Neuron (in vitro differentiated cells): ENCODE measurements around the gene ATRX.
"Not testable (repeated sequence)": the region's sequence is repeated elsewhere in the genome, so short reads cannot be mapped to it uniquely, and the experiment has no call there.

ENCODE experiments used
- H2AFZ ChIP-seq: one replicate; pipeline ENCODE4 v1.6.1; 2013; ENCODE audit warnings: low read depth, mild to moderate bottlenecking, inconsistent platforms, low read length, moderate library complexity
- H3K27me3 ChIP-seq: one replicate; pipeline ENCODE4 v1.6.1; 2013; ENCODE audit warnings: low read length; ENCODE audit not compliant: insufficient read depth
- H3K36me3 ChIP-seq: one replicate; pipeline ENCODE4 v1.6.1; 2013; ENCODE audit warnings: low read length; ENCODE audit not compliant: insufficient read depth
- H3K4me1 ChIP-seq: one replicate; pipeline ENCODE4 v1.6.1; 2013; ENCODE audit warnings: low read length; ENCODE audit not compliant: insufficient read depth
- H3K4me3 ChIP-seq: 2 replicates; pipeline ENCODE4 v1.5.1; 2013; ENCODE audit warnings: mild to moderate bottlenecking, low read length, moderate library complexity
- H3K9me3 ChIP-seq: one replicate; pipeline ENCODE4 v1.6.1; 2013; ENCODE audit warnings: low read length

The ATRX gene, protein sequence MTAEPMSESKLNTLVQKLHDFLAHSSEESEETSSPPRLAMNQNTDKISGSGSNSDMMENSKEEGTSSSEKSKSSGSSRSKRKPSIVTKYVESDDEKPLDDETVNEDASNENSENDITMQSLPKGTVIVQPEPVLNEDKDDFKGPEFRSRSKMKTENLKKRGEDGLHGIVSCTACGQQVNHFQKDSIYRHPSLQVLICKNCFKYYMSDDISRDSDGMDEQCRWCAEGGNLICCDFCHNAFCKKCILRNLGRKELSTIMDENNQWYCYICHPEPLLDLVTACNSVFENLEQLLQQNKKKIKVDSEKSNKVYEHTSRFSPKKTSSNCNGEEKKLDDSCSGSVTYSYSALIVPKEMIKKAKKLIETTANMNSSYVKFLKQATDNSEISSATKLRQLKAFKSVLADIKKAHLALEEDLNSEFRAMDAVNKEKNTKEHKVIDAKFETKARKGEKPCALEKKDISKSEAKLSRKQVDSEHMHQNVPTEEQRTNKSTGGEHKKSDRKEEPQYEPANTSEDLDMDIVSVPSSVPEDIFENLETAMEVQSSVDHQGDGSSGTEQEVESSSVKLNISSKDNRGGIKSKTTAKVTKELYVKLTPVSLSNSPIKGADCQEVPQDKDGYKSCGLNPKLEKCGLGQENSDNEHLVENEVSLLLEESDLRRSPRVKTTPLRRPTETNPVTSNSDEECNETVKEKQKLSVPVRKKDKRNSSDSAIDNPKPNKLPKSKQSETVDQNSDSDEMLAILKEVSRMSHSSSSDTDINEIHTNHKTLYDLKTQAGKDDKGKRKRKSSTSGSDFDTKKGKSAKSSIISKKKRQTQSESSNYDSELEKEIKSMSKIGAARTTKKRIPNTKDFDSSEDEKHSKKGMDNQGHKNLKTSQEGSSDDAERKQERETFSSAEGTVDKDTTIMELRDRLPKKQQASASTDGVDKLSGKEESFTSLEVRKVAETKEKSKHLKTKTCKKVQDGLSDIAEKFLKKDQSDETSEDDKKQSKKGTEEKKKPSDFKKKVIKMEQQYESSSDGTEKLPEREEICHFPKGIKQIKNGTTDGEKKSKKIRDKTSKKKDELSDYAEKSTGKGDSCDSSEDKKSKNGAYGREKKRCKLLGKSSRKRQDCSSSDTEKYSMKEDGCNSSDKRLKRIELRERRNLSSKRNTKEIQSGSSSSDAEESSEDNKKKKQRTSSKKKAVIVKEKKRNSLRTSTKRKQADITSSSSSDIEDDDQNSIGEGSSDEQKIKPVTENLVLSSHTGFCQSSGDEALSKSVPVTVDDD (N-terminal part only)

DNA sequence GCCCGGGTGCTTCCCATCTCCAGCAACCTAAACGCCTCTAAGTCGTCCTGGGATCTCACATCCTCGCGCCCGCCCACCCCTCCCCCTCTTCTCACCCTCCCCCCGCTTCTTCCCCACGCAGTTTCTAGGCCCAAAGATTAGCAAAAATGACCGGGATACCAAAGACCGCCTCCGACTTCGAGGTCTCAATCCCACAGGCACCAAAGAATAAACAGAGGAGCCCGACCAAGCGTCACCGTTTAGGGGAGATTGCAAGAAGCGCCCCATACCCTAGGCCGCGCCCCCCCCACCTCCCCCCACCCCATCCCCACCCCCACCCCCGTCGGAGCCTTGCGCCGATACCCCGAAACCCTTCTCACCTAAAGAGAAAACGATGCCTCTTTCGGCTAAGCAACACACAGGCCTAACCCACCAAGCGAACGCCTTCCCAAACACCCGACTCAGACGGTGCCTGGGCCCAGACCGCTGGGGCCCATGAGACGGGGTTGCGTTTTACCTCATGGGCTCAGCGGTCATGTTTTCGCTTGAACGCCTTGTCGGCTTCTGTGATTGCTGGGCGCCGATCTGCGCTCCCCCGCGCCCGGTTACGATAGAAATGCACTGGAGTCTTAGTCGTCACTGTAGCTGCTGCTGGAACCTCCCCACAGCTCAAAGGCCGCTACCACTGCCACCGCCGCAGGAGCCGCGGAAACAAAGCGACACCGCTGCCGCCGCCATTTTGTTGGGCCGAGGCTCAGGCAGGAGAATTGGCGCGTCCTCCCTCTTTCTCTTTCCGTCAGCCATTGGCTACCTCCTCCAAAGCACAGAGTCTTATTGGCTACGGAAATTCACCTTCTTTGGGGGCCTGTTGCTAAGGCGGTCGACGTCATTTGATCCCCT is at the start of gene ATRX:
TSS of gene ATRX (minus strand) at position 731 of the 879 bp plus-strand sequence. CDS start at position 516, 215 bp downstream.
- Histone ChIP-seq H3K9me3 (no peaks in the 10 kb centered on the region), H2AFZ (no peak within 1 kb of the TSS), H3K27me3 (no peaks in the 10 kb centered on the region), H3K4me1 (peaks cover 9% of the 10 kb centered on the region), H3K36me3 (no peaks in the 10 kb centered on the region), H3K4me3 (peak within 1 kb of the TSS; percentile 92)

DNA sequence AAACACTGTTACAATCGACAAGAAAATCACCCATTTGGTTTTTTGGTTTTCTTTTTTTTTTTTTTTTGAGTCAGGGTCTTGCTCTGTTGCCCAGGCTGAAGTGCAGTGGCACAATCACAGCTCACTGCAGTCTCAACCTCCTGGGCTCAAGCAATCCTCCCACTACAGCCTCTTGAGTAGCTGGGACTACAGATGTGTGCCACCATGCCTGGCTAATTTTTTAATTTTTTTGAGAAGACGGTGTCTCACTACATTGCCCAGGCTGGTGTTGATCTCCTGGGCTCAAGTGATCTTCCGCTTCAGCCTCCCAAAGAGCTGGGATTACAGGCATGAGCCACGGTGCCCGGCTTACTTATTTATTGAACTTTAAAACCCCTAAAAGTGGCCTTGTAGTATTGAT is 45.5 kb upstream of the ATRX start:
- not testable (repeated sequence) for H3K4me1 ChIP-seq, H3K27me3 ChIP-seq, H3K36me3 ChIP-seq, H2AFZ ChIP-seq, H3K9me3 ChIP-seq, H3K4me3 ChIP-seq

DNA sequence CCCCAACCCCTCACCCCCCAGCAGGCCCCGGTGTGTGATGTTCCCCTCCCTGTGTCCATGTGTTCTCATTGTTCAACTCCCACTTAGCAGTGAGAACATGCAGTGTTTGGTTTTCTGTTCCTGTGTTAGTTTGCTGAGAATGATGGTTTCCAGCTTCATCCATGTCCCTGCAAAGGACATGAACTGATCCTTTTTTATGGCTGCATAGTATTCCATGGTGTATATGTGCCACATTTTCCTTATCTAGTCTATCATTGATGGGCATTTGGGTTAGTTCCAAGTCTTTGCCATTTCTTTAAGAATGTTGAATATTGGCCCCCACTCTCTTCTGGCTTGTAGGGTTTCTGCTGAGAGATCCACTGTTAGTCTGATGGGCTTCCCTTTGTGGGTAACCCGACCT is 36.0 kb upstream of the ATRX start:
- not testable (repeated sequence) for H2AFZ ChIP-seq, H3K27me3 ChIP-seq, H3K4me1 ChIP-seq, H3K36me3 ChIP-seq, H3K9me3 ChIP-seq, H3K4me3 ChIP-seq

DNA sequence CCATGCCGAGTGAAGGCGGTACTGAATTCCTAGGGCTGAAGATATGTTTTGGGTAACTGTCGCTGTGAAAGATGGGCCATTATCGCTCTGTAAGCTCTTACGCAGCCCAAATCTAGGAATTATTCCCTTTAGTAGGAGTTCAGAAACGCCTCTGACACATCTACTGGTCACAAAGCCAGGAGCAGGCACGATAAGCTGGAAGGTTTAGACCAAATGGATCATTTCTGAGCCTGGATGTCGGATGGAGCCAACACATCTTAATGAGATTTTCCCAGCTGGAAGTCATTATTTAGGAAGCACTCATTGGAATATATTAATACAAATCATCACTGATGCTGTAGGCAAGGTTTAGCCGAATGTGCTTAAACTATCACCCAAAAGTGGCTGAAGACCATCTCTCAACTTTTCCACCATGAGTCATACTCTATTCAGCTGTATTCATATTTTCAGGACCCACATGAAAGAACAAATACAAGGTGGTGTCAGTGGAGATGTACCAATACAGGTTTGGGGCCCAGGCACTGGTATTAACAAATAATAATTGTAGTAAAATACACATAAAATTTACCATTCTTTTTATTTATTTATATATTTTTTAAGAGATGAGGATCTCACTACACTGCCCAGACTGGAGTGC is 34.2 kb upstream of the ATRX start:
- Histone ChIP-seq H3K36me3 (no peaks in the 10 kb centered on the region), H2AFZ (no peak overlapping the region), H3K4me1 (no peaks in the 10 kb centered on the region), H3K4me3 (no peak overlapping the region), H3K27me3 (no peaks in the 10 kb centered on the region), H3K9me3 (peaks cover 1% of the 10 kb centered on the region)

DNA sequence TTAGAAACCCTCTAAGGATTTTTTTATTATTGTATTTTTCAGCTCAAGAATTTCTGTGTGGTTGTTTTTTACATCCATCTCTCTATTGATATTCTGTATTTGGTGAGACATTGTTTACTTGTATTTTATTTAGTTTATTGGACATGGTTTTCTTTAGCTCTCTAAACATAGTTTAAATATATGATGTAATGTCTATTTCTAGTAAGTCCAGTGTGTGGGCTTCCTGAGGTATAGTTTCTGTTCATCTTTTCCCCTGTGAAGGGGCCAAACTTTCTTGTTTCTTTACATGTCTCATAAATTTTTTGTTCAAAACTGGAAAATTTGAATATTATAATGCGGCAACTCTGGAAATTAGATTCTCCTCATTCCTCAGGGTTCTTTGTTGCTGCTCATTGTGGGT is 28.2 kb upstream of the ATRX start:
- Histone ChIP-seq H3K4me3 (no peak overlapping the region), H2AFZ (no peak overlapping the region), H3K4me1 (no peaks in the 10 kb centered on the region), H3K27me3 (no peaks in the 10 kb centered on the region), H3K9me3 (no peaks in the 10 kb centered on the region), H3K36me3 (no peaks in the 10 kb centered on the region)

DNA sequence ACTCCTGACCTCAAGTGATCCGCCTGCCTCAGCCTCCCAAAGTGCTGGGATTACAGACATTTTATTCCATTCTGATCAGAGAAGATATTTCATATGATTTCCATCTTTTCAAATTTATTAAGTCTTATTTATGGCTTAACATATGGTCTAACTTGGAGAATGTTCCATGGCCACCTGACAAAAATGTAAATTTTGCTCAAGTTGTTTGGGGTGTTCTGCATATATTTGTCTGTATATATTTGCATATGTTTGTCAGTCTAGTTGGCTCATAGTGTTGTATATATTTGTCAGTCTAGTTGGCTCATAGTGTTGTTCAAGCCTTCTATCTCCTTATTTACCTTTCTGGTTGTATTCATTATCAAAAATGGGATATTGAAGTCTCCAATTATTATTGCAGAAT is 16.2 kb upstream of the ATRX start:
- no peak overlapping the region for H2AFZ ChIP-seq
- no peaks in the 10 kb centered on the region for H3K4me1 ChIP-seq
- H3K36me3 ChIP-seq: no peaks in the 10 kb centered on the region
- H3K27me3 ChIP-seq: no peaks in the 10 kb centered on the region
- no peaks in the 10 kb centered on the region for H3K9me3 ChIP-seq
- no peak overlapping the region for H3K4me3 ChIP-seq

DNA sequence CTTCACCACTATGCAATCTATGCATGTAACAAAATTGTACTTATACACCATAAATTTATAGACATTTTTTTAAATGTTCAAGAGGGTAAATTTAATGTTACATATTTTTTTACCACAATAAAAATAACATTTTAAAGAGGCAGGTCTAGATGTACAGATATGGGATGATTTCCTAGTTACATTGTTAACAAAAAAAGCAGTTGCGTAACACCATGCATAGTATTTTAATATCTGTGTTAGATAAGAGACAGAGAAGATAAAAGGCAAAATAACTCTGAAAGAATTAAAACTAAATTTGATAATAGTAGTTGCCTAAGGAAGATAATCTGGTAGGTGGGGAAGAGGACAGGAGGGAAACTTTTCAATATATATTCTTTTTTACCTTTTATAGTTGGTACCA is 9.1 kb upstream of the ATRX start:
- Histone ChIP-seq H3K4me3 (no peak overlapping the region), H3K4me1 (no peaks in the 10 kb centered on the region), H3K36me3 (no peaks in the 10 kb centered on the region), H2AFZ (no peak overlapping the region), H3K27me3 (no peaks in the 10 kb centered on the region), H3K9me3 (no peaks in the 10 kb centered on the region)

DNA sequence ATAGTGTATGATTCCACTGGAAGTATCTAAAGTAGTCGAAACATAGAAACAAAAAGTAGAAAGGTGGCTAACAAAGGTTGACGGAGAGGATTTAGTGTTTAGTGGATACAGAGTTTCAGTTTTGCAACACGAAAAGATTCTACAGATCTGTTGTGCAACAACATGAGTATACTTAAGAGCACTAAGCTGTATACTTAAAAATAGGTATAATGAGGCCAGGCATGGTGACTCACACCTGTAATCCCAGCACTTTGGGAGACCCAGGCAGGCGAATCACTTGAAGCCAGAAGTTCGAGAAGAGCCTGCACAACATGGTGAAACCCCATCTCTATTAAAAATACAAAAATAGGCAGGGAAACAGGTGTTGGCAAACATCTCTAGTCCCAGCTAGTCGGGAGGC is 7.9 kb upstream of the ATRX start:
- H2AFZ ChIP-seq: no peak overlapping the region
- no peaks in the 10 kb centered on the region for H3K9me3 ChIP-seq
- no peaks in the 10 kb centered on the region for H3K4me1 ChIP-seq
- H3K36me3 ChIP-seq: no peaks in the 10 kb centered on the region
- no peaks in the 10 kb centered on the region for H3K27me3 ChIP-seq
- no peak overlapping the region for H3K4me3 ChIP-seq

DNA sequence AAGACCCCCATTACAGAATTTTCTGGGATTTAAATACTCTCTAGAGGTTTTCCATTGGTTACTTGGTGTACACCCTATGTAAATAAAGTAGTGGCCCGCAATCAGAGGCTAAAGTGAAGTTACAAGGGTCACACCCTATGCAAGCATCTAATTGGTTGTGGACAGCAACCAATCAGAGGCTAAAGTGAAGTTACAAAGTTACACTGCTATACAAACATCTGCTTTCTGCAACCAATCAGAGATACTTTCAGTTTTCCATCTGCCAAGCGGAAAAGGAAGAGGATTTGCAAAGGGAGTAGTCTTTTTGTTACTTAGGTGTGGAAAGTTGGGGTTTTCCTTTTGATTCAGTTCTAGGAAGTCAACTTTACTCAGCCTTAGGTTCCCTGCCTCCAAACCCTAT is 2.0 kb upstream of the ATRX start:
- Histone ChIP-seq H3K9me3 (no peaks in the 10 kb centered on the region), H3K36me3 (no peaks in the 10 kb centered on the region), H3K4me3 (no peak overlapping the region), H3K4me1 (peaks cover 9% of the 10 kb centered on the region), H2AFZ (no peak overlapping the region), H3K27me3 (no peaks in the 10 kb centered on the region)

DNA sequence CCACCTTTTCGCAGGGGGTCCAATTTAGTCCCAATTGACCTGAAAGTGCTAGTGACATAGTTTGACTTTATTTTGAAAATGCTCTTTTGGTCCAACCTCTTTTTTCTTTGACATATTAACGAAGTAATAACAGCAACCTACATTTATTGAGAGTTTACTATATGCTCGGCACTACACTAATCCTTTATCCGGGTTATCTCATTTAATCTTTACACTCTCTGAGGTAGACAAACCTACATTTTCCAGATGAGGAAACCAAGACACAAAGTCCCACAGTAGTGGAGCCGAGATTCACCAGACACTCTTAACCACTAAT is 307 bp upstream of the ATRX start:
- Histone ChIP-seq H3K4me1 (peaks cover 9% of the 10 kb centered on the region), H3K4me3 (peak overlapping the region; percentile 92), H3K36me3 (no peaks in the 10 kb centered on the region), H3K9me3 (no peaks in the 10 kb centered on the region), H3K27me3 (no peaks in the 10 kb centered on the region), H2AFZ (no peak overlapping the region)

DNA sequence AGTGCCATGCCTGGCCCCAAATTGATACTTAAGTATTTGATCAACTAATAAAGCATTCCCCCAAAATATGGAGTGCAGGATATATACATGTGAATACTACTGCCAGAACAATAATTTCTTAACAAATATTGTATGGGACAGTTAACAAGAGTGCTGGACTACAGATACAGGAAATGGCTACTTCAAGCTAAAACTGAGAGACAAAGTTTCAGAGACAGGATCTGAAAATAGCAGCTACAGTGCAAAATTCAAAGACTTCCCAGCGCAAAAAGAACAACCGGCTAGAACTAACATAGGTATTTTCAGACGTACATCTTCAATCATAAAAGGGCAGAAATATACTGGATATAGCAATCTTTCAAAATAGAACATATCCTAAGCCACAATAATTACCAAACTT is 6.3 kb downstream of the ATRX start:
- no peaks in the 10 kb centered on the region for H3K27me3 ChIP-seq

DNA sequence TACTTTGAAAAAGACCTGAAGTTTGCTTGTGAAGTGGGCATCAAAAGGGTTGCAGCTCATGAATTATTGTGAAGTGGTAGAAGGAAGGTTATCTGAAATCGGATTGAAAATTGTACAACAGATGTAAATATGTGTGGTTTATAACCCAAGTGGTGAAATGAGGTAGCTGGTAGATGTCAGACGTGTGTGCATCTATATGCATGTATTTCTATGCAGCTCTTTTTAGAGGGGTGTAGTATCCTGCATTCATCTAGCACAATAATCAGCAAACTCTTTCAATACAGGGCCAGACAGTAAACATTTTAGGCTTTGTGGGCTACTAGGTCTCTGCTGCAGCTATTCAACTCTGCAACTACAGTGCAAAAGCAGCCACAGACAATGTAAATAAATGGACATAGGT is 9.4 kb downstream of the ATRX start:
- H3K4me3 ChIP-seq: no peak overlapping the region
- no peak overlapping the region for H2AFZ ChIP-seq
- no peaks in the 10 kb centered on the region for H3K4me1 ChIP-seq
- no peaks in the 10 kb centered on the region for H3K9me3 ChIP-seq
- no peaks in the 10 kb centered on the region for H3K36me3 ChIP-seq
- H3K27me3 ChIP-seq: no peaks in the 10 kb centered on the region

More for the DNA sequence above, 6.3 kb downstream of the ATRX start:
- Histone ChIP-seq H3K4me1 (peaks cover 9% of the 10 kb centered on the region), H3K9me3 (no peaks in the 10 kb centered on the region), H3K4me3 (no peak overlapping the region), H2AFZ (no peak overlapping the region), H3K36me3 (no peaks in the 10 kb centered on the region)
